ENCODE results near the gene PLB1.
A peak's percentile ranks its signal among the peaks of the same experiment; 100 is the strongest.

The PLB1 gene

DNA sequence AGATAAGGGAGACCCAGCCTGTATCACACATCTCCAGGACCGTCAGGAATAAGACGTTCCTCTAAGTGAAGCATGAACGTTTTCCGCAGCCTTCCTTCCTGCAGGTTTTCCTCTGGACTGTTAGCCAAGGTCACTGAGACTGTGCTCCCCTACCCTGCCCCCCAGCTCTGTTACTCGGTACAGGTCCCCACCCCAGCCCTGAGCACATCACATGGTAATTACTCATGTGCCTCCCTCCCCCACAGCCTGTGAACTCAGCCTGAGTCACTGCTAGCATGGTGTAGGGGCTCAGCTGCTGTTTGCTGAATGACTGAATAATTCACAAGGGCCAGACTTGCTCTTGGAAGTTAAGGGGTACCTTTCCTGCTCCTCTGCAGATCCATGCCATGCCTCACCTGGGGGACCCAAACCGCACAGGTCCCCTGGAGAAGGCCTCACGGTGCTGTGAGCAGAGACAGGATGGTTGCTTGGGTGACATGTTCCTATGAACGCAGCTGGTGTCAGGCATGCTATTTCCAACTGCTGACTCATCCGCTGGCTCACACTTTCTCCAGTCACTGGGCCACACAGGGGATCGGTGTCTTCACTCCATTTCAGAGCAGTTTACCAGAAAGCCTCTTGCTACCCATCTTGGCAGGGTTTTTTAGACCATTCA is 88.2 kb downstream of the PLB1 start:
- H3K36me3 Mint-ChIP-seq (ENCODE audit: insufficient read depth): no peaks in the 10 kb centered on the region
- DNase-seq (ENCODE audit: low spot score in 2 of 2): no peak
- H3K4me1 Mint-ChIP-seq: peaks cover 20% of the 10 kb centered on the region
- no peaks in the 10 kb centered on the region for H3K27me3 Mint-ChIP-seq
- ATAC-seq (replicated peaks; ENCODE audit: extremely low read depth, poor library complexity, severe bottlenecking): no peak
- no peaks in the 10 kb centered on the region for H3K9me3 Mint-ChIP-seq
- H3K27ac Mint-ChIP-seq (ENCODE audit: low read depth): no peak overlapping the region
- no peak overlapping the region for H3K4me3 Mint-ChIP-seq

DNA sequence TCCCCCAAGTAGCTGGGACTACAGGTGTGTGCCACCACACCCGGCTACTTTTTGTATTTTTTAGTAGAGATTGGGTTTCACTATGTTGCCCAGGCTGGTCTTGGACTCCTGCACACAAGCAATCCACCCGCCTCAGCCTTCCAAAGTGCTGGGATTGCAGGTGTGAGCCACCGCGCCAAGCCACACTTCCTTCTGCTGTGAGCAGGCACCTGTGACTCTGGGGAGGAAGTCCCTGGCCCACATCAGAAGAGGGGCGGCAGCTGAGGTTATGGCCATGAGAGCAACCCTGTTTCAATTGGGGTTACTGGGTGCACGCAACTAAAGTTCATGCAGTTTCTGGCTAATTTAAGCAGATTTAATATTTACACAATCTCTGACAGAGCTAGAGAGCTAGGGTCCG is 91.0 kb downstream of the PLB1 start:
- peak overlapping the region; percentile 55 for H3K4me3 Mint-ChIP-seq
- DNase-seq (ENCODE audit: low spot score in 2 of 2): peak; percentile 28 to 32

DNA sequence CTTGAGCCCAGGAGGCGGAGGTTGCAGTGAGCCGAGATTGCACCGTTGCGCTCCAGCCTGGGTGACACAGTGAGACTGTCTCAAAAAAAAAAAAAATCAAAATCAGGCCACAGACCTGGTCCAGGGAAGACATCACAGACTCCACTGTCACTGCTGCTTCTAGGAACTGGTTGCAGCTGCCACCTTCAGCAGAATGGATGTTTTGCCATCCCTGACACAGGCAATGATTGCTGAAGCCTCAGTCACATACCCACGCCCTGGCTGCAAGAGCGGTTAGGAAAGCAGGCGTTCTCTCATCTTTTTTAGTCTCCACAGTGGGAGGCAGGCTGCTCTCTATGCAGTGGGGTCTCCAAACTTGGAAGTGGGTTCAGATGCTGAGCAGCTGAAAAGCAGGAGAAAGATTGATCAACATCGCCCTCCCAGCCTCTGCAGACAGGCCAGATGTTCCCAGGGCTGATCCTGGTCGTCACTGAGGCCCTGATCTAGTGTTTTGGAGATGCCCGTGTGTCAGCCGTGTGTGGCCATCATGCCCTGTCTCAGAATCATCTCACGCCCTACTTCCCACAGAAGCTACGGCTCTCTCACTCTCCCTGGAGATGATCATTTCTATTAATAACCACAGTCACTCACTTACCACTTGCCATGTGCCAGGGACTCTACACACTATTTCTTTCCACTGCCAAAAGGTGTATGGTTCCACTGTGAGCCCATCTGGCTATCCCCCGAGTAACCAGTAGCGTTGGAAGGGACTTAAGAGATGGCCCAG is 91.8 kb downstream of the PLB1 start:
- DNase-seq (ENCODE audit: low spot score in 2 of 2) (no peak), ATAC-seq (replicated peaks; ENCODE audit: extremely low read depth, poor library complexity, severe bottlenecking) (no peak)
- Mint-ChIP-seq H3K4me3 (no peak overlapping the region), H3K4me1 (peaks cover 20% of the 10 kb centered on the region), H3K27ac (ENCODE audit: low read depth) (no peak overlapping the region), H3K27me3 (peaks cover 19% of the 10 kb centered on the region), H3K36me3 (ENCODE audit: insufficient read depth) (no peaks in the 10 kb centered on the region), H3K9me3 (no peaks in the 10 kb centered on the region)

More for the DNA sequence above, 91.0 kb downstream of the PLB1 start:
- no peaks in the 10 kb centered on the region for H3K9me3 Mint-ChIP-seq
- ATAC-seq (replicated peaks; ENCODE audit: extremely low read depth, poor library complexity, severe bottlenecking): peak; percentile 94
- H3K36me3 Mint-ChIP-seq (ENCODE audit: insufficient read depth): no peaks in the 10 kb centered on the region
- no peak overlapping the region for H3K27ac Mint-ChIP-seq (ENCODE audit: low read depth)
- H3K4me1 Mint-ChIP-seq: peaks cover 20% of the 10 kb centered on the region
- H3K27me3 Mint-ChIP-seq: peaks cover 10% of the 10 kb centered on the region

DNA sequence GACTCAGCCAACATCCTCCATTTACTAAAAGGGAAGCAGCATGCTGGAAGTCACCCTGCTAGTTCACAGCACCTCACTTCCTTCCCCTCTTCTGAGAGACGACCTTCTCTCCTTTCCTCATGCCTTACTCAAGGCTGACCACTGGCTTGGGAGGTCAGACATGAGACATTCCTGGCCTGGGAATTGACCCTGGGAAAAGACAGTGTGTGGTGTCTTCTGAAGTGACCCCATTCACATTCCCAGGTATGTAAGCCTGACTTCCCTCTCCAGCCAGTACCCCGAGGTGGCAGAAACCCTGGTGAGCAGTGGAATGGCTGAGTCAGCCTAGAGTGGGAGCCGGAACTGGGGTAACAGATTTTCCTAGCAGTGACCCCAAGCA is 92.4 kb downstream of the PLB1 start:
- H3K27me3 Mint-ChIP-seq: peaks cover 19% of the 10 kb centered on the region
- DNase-seq (ENCODE audit: low spot score in 2 of 2): no peak
- H3K27ac Mint-ChIP-seq (ENCODE audit: low read depth): no peak overlapping the region
- H3K9me3 Mint-ChIP-seq: no peaks in the 10 kb centered on the region
- H3K4me3 Mint-ChIP-seq: no peak overlapping the region
- H3K4me1 Mint-ChIP-seq: peaks cover 20% of the 10 kb centered on the region
- no peaks in the 10 kb centered on the region for H3K36me3 Mint-ChIP-seq (ENCODE audit: insufficient read depth)
- no peak for ATAC-seq (replicated peaks; ENCODE audit: extremely low read depth, poor library complexity, severe bottlenecking)

DNA sequence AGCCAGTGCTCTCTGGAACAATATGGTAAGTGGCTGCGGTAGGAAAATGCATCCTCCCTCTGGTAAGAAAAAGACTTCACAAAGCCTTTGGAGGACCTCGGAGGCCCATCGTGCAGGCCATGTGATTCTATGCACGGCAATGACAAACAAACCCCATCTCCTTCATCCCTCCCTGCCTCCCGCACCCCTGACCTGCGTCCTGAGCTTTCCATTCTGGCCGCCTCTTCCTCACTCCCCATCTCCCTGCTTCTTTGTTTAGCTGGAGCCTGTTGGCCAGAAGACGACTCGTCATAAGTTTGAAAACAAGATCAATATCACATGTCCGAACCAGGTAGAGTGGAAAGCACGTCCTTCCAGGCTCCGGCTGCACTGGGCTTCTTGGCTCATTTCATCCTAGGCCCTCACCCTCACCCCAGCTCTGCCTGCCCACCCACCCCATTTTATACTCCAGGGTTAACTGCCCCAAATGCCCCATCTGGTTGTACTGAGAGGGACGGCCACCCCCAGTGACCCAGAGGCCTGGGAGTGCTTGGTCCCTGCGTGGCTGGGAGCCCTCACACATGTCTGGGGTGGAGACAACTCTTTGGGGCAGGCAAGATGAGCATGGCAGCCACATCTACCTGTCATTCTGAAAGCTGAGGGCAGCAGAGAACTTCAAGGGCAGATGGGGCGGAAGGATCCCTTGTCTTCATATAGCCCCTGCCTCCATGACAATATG is 94.0 kb downstream of the PLB1 start:
- no peak for ATAC-seq (replicated peaks; ENCODE audit: extremely low read depth, poor library complexity, severe bottlenecking)
- no peaks in the 10 kb centered on the region for H3K9me3 Mint-ChIP-seq
- no peak overlapping the region for H3K27ac Mint-ChIP-seq (ENCODE audit: low read depth)
- DNase-seq (ENCODE audit: low spot score in 2 of 2): no peak
- no peak overlapping the region for H3K4me3 Mint-ChIP-seq
- peaks cover 19% of the 10 kb centered on the region for H3K27me3 Mint-ChIP-seq
- no peaks in the 10 kb centered on the region for H3K36me3 Mint-ChIP-seq (ENCODE audit: insufficient read depth)
- peaks cover 31% of the 10 kb centered on the region for H3K4me1 Mint-ChIP-seq

GRCh38 chr2:28590496-28591301 is 94.8 kb downstream of the PLB1 start:
- Mint-ChIP-seq H3K4me1 (peaks cover 32% of the 10 kb centered on the region), H3K4me3 (no peak overlapping the region), H3K27ac (ENCODE audit: low read depth) (no peak overlapping the region), H3K9me3 (no peaks in the 10 kb centered on the region), H3K27me3 (peaks cover 19% of the 10 kb centered on the region), H3K36me3 (ENCODE audit: insufficient read depth) (no peaks in the 10 kb centered on the region)
- DNase-seq (ENCODE audit: low spot score in 2 of 2) (no peak), ATAC-seq (replicated peaks; ENCODE audit: extremely low read depth, poor library complexity, severe bottlenecking) (no peak)

DNA sequence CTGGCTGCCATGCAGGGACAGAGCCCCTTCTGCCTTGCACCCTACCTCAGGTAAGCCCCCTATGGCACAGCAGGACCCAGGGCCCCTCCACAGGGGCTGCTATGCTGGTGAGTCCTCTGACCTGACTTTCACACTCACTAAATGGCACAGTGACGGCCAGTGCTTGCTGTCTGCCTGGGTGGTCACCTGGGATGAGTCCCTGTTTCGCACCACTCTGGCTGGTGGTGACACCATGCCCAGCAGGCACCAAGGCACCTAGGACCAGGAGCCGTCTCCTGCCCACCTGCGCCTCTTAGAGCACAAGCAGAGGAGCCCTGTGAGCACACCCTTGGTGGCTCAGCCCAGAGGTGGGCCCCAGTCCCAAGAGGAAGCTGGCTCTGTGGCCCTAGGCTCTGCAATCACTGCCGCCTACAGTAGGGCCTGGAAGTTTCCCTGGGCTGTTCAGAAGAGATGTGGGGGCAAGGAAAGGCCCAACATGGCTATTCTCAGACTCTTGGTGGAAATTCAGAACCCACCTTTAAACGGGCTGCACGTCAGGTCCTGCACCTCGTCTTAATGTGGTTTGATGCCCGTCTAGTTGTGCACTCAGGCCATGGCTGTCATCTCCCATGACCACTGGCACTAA is 96.0 kb downstream of the PLB1 start:
- ATAC-seq (replicated peaks; ENCODE audit: extremely low read depth, poor library complexity, severe bottlenecking): no peak

GRCh38 chr2:28592481-28592880 is 96.6 kb downstream of the PLB1 start:
- Mint-ChIP-seq H3K27me3 (peaks cover 19% of the 10 kb centered on the region), H3K36me3 (ENCODE audit: insufficient read depth) (no peaks in the 10 kb centered on the region), H3K4me1 (peaks cover 23% of the 10 kb centered on the region), H3K27ac (ENCODE audit: low read depth) (no peak overlapping the region), H3K4me3 (no peak overlapping the region), H3K9me3 (no peaks in the 10 kb centered on the region)
- DNase-seq (ENCODE audit: low spot score in 2 of 2) (no peak), ATAC-seq (replicated peaks; ENCODE audit: extremely low read depth, poor library complexity, severe bottlenecking) (no peak)

More for the DNA sequence above, 96.0 kb downstream of the PLB1 start:
- Mint-ChIP-seq H3K27ac (ENCODE audit: low read depth) (no peak overlapping the region), H3K27me3 (peaks cover 19% of the 10 kb centered on the region), H3K9me3 (no peaks in the 10 kb centered on the region), H3K4me3 (no peak overlapping the region), H3K4me1 (peaks cover 29% of the 10 kb centered on the region), H3K36me3 (ENCODE audit: insufficient read depth) (no peaks in the 10 kb centered on the region)
- no peak for DNase-seq (ENCODE audit: low spot score in 2 of 2)

GRCh38 chr2:28593160-28593755 is 97.4 kb downstream of the PLB1 start:
- Mint-ChIP-seq H3K27ac (ENCODE audit: low read depth) (no peak overlapping the region), H3K27me3 (peaks cover 19% of the 10 kb centered on the region), H3K36me3 (ENCODE audit: insufficient read depth) (no peaks in the 10 kb centered on the region), H3K4me1 (peaks cover 15% of the 10 kb centered on the region), H3K9me3 (no peaks in the 10 kb centered on the region), H3K4me3 (no peak overlapping the region)
- DNase-seq (ENCODE audit: low spot score in 2 of 2) (no peak), ATAC-seq (replicated peaks; ENCODE audit: extremely low read depth, poor library complexity, severe bottlenecking) (no peak)

GRCh38 chr2:28594000-28594331 is 98.1 kb downstream of the PLB1 start:
- DNase-seq (ENCODE audit: low spot score in 2 of 2) (no peak), ATAC-seq (replicated peaks; ENCODE audit: extremely low read depth, poor library complexity, severe bottlenecking) (no peak)
- Mint-ChIP-seq H3K4me1 (peaks cover 12% of the 10 kb centered on the region), H3K4me3 (peak overlapping the region; percentile 15), H3K27ac (ENCODE audit: low read depth) (peak overlapping the region; percentile 84), H3K27me3 (peaks cover 19% of the 10 kb centered on the region), H3K9me3 (no peaks in the 10 kb centered on the region), H3K36me3 (ENCODE audit: insufficient read depth) (no peaks in the 10 kb centered on the region)

DNA sequence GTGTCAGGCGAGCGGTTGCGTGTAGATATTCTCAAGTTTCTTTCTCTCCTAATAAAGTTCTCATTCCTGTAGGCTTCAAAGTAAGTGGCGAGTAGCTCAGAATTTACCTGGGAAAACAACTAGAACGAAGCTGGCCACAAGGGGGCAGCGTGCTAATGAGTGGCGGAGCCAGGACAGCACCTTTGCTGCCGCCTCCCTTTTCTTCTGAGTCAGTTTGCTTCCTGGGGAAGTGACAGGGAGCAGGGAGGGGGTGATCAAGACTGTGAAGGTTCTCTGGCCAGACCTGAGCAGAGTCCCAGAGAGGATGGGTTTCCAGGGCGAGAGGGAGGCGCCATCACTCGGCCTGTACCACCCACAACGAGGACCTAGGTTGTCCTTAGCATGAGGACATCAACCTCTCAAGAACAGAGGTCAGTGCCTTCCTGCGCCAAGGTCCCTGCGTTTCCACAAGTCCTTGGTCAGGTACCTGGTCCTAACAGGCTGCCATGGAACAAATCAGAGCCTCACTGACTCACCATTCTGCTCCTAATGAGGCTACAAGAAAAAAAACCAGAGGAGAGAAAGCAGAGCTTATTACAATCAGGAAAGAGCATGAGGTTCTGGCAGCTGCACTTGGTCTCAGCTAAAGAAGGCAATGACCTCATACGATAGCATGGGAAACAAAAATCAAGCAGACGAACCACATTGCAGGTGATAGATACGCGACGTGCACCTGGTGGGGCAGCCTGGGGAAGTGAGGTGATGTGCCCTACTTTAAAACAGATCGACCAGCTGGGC is 98.7 kb downstream of the PLB1 start:
- Mint-ChIP-seq H3K27ac (ENCODE audit: low read depth) (peak overlapping the region; percentile 84), H3K36me3 (ENCODE audit: insufficient read depth) (no peaks in the 10 kb centered on the region), H3K27me3 (peaks cover 19% of the 10 kb centered on the region), H3K4me3 (peak overlapping the region; percentile 15), H3K9me3 (no peaks in the 10 kb centered on the region), H3K4me1 (peaks cover 12% of the 10 kb centered on the region)
- DNase-seq (ENCODE audit: low spot score in 2 of 2) (peak; percentile 70 to 80), ATAC-seq (replicated peaks; ENCODE audit: extremely low read depth, poor library complexity, severe bottlenecking) (peak; percentile 84)
